HepG2 (cell line): ENCODE measurements around the gene CCDC106. TPM values are rescaled to one million over a fixed set of nuclear protein-coding genes. Genes with fewer than 3 reads are reported as not detected.
A peak's percentile ranks its signal among the peaks of the same experiment; 100 is the strongest.

ENCODE experiments used
- AHR ChIP-seq: IDR thresholded peaks from 2 replicates; pipeline ENCODE4 v1.6.1; 2018; ENCODE audit warnings: missing genetic modification reagents, missing compliant biosample characterization
- ARID3A ChIP-seq: IDR thresholded peaks from 2 replicates; pipeline ENCODE4 v1.6.1; 2012; ENCODE audit warnings: low read depth, low read length, improper control_type of control experiment
- ARNTL ChIP-seq: sonication (generic); formaldehyde crosslinking; IDR thresholded peaks from 2 replicates; pipeline ENCODE4 v1.4.0; 2020; ENCODE audit warnings: mild to moderate bottlenecking, missing genetic modification reagents
- ETV5 ChIP-seq: IDR thresholded peaks from 2 replicates; pipeline ENCODE4 v1.6.1; 2018; ENCODE audit warnings: missing biosample characterization, missing genetic modification reagents, inconsistent platforms, borderline replicate concordance
- HOXA9 ChIP-seq: sonication (generic); formaldehyde crosslinking; IDR thresholded peaks from 2 replicates; pipeline ENCODE4 v1.8.1; 2022; ENCODE audit warnings: missing genetic modification reagents, mild to moderate bottlenecking, moderate library complexity, borderline replicate concordance
- MATR3 ChIP-seq: sonication (generic); formaldehyde crosslinking; IDR thresholded peaks from 2 replicates; pipeline ENCODE4 v1.4.0; 2020; ENCODE audit warnings: missing genetic modification reagents
- NBN ChIP-seq: fragments of 450-650 bp; conservative IDR thresholded peaks from 2 replicates; pipeline ENCODE4 v1.6.1; 2017
- POLR2AphosphoS2 ChIP-seq: IDR thresholded peaks from 2 replicates; pipeline ENCODE4 v1.6.1; 2011; ENCODE audit warnings: low read depth, low read length, improper control_type of control experiment
- PRPF4 ChIP-seq: fragments of 200-400 bp; formaldehyde crosslinking; IDR thresholded peaks from 2 replicates; pipeline ENCODE4 v1.6.1; 2016; ENCODE audit warnings: low read length, low read depth; ENCODE audit not compliant: poor library complexity, severe bottlenecking
- SNAPC5 ChIP-seq: sonication (generic); formaldehyde crosslinking; IDR thresholded peaks from 2 replicates; pipeline ENCODE4 v1.8.1; 2023; ENCODE audit warnings: mild to moderate bottlenecking, missing genetic modification reagents, borderline replicate concordance
- TRIM22 ChIP-seq: fragments of 450-650 bp; IDR thresholded peaks from 2 replicates; pipeline ENCODE4 v1.6.1; 2017
- ZNF225 ChIP-seq: sonication (generic); formaldehyde crosslinking; IDR thresholded peaks from 2 replicates; pipeline ENCODE4 v1.4.0; 2020; ENCODE audit warnings: mild to moderate bottlenecking, missing genetic modification reagents
- ZNF318 ChIP-seq: sonication (generic); formaldehyde crosslinking; IDR thresholded peaks from 2 replicates; pipeline ENCODE4 v1.4.0; 2020; ENCODE audit warnings: mild to moderate bottlenecking, missing genetic modification reagents
- ZNF33B ChIP-seq: sonication (generic); formaldehyde crosslinking; IDR thresholded peaks from 2 replicates; pipeline ENCODE4 v1.5.1; 2020; ENCODE audit warnings: mild to moderate bottlenecking, missing genetic modification reagents
- ZNF776 ChIP-seq: sonication (generic); formaldehyde crosslinking; IDR thresholded peaks from 2 replicates; pipeline ENCODE4 v1.4.0; 2020; ENCODE audit warnings: mild to moderate bottlenecking, missing genetic modification reagents
- polyA plus RNA-seq, 8 experiments: library from polyadenylated mRNA; depleted of rRNA in 3 of 8; stranded (reverse) in 7 of 8; unstranded in 1 of 8; fragments of >200 nt; fragmentation: Illumina TruSeq in 4 of 8; extraction: Trizol in 4 of 8; gene quantifications; 2 replicates each; pipeline versions ENCODE4 v1.2.1 to v1.2.3, GENCODE V29; 2011 to 2016; ENCODE audit warnings: low read depth in 4 of 8, missing spikeins in 1 of 8, mixed read lengths in 1 of 8; ENCODE audit not compliant: insufficient read depth in 1 of 8
- total RNA-seq, 5 experiments: library from RNA; depleted of rRNA; stranded (reverse); fragments of >200 nt; fragmentation: Illumina TruSeq; extraction: Trizol; gene quantifications; 2 replicates each; pipeline ENCODE4 v1.2.3, GENCODE V29; 2016; ENCODE audit warnings: low read depth in 1 of 5
- TF ChIP-seq, protein P1 (sequence below): sonication (generic); formaldehyde crosslinking; IDR thresholded peaks from 2 replicates; pipeline ENCODE4 v1.4.0; 2020; ENCODE audit warnings: low read depth, mild to moderate bottlenecking, missing genetic modification reagents

The CCDC106 gene
- total and polyA plus RNA-seq, 2 of the 13 experiments (the other 11 are each of a cell fraction or from before 2014, with no cell fraction given): 4.7 to 8.8 TPM

DNA sequence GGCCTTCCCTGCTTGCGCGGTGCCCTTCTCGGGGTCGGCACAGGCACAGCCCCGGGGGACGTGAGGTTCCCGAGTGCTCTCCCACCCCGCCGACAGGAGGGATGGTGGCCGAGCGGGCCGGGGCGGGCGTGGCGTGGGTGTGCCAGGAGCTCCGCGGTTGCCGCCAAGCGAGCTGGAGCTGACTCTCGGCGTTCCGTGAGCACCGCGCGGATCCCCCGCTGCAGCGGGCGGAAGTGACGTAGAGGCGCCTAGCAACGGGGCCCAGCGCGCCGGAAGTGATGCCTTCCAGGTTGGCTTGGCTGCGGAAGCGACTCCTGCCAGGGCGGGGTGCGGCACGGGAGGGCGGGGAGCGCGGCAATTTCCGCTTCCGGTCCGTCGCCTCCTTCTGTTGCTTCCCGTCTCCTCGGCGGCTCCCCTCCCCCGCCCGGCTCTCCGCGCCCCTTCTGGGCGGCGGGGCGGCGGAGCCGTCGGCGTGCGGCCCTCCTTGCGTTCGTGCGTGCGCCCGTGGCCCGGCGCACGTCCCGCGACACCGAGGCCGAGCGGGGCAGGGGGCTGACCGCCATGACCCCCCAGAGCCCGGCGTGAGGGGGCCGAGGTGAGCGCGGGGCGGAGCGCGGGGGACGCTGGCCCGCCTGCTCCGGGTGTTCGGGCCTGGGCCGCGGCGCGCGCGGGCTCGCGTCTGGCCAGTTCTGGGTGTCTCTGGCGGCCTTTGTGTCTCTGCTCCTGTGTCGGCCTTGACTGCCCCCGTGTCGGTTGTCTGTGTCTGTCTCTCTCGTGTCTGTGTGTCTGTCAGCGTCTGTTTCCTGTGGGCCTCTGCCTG is 27.0 kb downstream of the CCDC106 start, which contains the start of gene EPN1 (continued):
- TF ChIP-seq ZNF318 (CRISPR knock-in tag) (0 out of 2 replicates have a peak, but pooled peaks have one; percentile 27), AHR (CRISPR knock-in tag) (no peak), ZNF33B (CRISPR knock-in tag) (no peak), ZNF776 (CRISPR knock-in tag) (peak; percentile 30; the same call in 1 of the 2 replicates), POLR2AphosphoS2 (peak; percentile 85; the same call in 1 of the 2 replicates), TRIM22 (no peak), ARNTL (CRISPR knock-in tag) (no peak), PRPF4 (peak; percentile 57), SNAPC5 (no peak), MATR3 (CRISPR knock-in tag) (no peak), ARID3A (no peak), ZNF225 (no peak), NBN (no peak), ETV5 (CRISPR knock-in tag) (peak; percentile 92), HOXA9 (CRISPR knock-in tag) (no peak)
- TF ChIP-seq, protein P1, sequence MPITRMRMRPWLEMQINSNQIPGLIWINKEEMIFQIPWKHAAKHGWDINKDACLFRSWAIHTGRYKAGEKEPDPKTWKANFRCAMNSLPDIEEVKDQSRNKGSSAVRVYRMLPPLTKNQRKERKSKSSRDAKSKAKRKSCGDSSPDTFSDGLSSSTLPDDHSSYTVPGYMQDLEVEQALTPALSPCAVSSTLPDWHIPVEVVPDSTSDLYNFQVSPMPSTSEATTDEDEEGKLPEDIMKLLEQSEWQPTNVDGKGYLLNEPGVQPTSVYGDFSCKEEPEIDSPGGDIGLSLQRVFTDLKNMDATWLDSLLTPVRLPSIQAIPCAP (CRISPR knock-in tag): no peak
